HL-60 (cell line): ENCODE measurements around the gene HMGCL.
"Not testable (repeated sequence)": the region's sequence is repeated elsewhere in the genome, so short reads cannot be mapped to it uniquely, and the experiment has no call there.

Source experiments
- DNase-seq, 2 experiments: peaks; one replicate each; pipeline ENCODE4 v3.0.0-alpha.2; 2010 to 2020; ENCODE audit warnings: low read depth in 1 of 2, low spot score in 1 of 2
- H3K27ac ChIP-seq: fragments of 250-450 bp; sonication (Bioruptor Pico); replicated peaks from 2 replicates; pipeline ENCODE4 v1.5.1; 2020; ENCODE audit warnings: mild to moderate bottlenecking, moderate library complexity
- H3K27me3 ChIP-seq: fragments of 250-450 bp; sonication (Bioruptor Pico); 2 replicates; pipeline ENCODE4 v1.5.1; 2021; ENCODE audit warnings: mild to moderate bottlenecking, moderate library complexity; ENCODE audit not compliant: insufficient read depth, poor library complexity, severe bottlenecking
- H3K4me3 ChIP-seq: replicated peaks from 2 replicates; pipeline ENCODE4 v1.5.1; 2011; ENCODE audit warnings: mild to moderate bottlenecking, control low read depth, low read length; ENCODE audit not compliant: insufficient read depth
- CTCF ChIP-seq: IDR thresholded peaks from one replicate; pipeline ENCODE4 v1.5.1; 2011; ENCODE audit warnings: low read length, control low read depth, inconsistent platforms; ENCODE audit not compliant: insufficient read depth
- GABPA ChIP-seq: IDR thresholded peaks from 2 replicates; pipeline ENCODE4 v1.6.1; 2012; ENCODE audit warnings: low read depth
- POLR2AphosphoS5 ChIP-seq: IDR thresholded peaks from 2 replicates; pipeline ENCODE4 v1.6.1; 2012; ENCODE audit warnings: low read depth
- SPI1 ChIP-seq: IDR thresholded peaks from 2 replicates; pipeline ENCODE4 v1.6.1; 2012; ENCODE audit warnings: low read depth, mild to moderate bottlenecking, borderline replicate concordance
- TF ChIP-seq, protein P1 (sequence below): IDR thresholded peaks from 2 replicates; pipeline ENCODE4 v1.6.1; 2012; ENCODE audit warnings: low read depth; ENCODE audit not compliant: insufficient replicate concordance

Gene HMGCL

GRCh38 chr1:23788695-23789094, 36.5 kb downstream of the HMGCL start:
- H3K27ac ChIP-seq = no peak overlapping the region
- no peak for DNase-seq

GRCh38 chr1:23787701-23788100, 37.5 kb downstream of the HMGCL start:
- Histone ChIP-seq H3K27ac (no peak overlapping the region), H3K27me3 (no peaks in the 10 kb centered on the region), H3K4me3 (no peak overlapping the region)
- DNase-seq = no peak
- TF ChIP-seq SPI1 = no peak
- TF ChIP-seq GABPA = no peak
- TF ChIP-seq, protein P1, sequence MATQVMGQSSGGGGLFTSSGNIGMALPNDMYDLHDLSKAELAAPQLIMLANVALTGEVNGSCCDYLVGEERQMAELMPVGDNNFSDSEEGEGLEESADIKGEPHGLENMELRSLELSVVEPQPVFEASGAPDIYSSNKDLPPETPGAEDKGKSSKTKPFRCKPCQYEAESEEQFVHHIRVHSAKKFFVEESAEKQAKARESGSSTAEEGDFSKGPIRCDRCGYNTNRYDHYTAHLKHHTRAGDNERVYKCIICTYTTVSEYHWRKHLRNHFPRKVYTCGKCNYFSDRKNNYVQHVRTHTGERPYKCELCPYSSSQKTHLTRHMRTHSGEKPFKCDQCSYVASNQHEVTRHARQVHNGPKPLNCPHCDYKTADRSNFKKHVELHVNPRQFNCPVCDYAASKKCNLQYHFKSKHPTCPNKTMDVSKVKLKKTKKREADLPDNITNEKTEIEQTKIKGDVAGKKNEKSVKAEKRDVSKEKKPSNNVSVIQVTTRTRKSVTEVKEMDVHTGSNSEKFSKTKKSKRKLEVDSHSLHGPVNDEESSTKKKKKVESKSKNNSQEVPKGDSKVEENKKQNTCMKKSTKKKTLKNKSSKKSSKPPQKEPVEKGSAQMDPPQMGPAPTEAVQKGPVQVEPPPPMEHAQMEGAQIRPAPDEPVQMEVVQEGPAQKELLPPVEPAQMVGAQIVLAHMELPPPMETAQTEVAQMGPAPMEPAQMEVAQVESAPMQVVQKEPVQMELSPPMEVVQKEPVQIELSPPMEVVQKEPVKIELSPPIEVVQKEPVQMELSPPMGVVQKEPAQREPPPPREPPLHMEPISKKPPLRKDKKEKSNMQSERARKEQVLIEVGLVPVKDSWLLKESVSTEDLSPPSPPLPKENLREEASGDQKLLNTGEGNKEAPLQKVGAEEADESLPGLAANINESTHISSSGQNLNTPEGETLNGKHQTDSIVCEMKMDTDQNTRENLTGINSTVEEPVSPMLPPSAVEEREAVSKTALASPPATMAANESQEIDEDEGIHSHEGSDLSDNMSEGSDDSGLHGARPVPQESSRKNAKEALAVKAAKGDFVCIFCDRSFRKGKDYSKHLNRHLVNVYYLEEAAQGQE = no peak
- no peak for TF ChIP-seq POLR2AphosphoS5
- no peak for TF ChIP-seq CTCF

More at GRCh38 chr1:23788695-23789094, 36.5 kb downstream of the HMGCL start:
- Histone ChIP-seq H3K27me3 (no peaks in the 10 kb centered on the region), H3K4me3 (no peak overlapping the region)
- TF ChIP-seq CTCF (no peak), GABPA (no peak), POLR2AphosphoS5 (no peak), SPI1 (no peak)
- TF ChIP-seq, protein P1 = no peak

DNA sequence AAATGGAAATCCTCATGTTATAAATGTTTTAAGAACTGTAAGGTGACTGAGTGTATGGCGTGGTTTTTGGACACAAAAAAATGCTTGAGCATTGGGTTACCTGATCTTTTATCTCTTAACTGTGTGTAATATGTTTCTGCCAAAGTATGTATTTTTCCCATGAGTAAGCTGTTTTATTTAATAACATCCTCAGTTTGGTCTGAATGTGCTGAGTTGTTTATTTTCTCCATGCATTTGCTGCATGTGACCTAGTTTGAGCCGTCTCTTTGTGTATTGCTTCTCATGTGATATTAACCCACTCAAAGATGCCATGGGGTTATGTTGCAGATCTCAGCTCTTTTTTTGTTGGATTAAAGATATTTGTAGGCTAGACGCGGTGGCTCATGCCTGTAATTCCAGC, 40.4 kb downstream of the HMGCL start:
- no peak for DNase-seq
- no peak overlapping the region for H3K4me3 ChIP-seq
- no peak overlapping the region for H3K27ac ChIP-seq
- no peaks in the 10 kb centered on the region for H3K27me3 ChIP-seq
- no peak for TF ChIP-seq POLR2AphosphoS5
- no peak for TF ChIP-seq CTCF
- no peak for TF ChIP-seq GABPA
- TF ChIP-seq, protein P1 = no peak
- TF ChIP-seq SPI1 = no peak

- H3K4me3 ChIP-seq, H3K27me3 ChIP-seq, DNase-seq, H3K27ac ChIP-seq: not testable (repeated sequence)
Observed at GRCh38 chr1:23783141-23783540, 42.1 kb downstream of the HMGCL start.
